HG02885 (cell line): ENCODE results near the gene GBA2.

Experiments used
- ATAC-seq: cut with Tn5 transposase; IDR thresholded peaks from one replicate; pipeline ENCODE4 v1.9.1; 2021; ENCODE audit warnings: mild to moderate bottlenecking; ENCODE audit not compliant: unreplicated experiment, poor library complexity

GBA2 gene

GRCh38 chr9:35748858-35749514 lies at the start of gene GBA2, which contains the start of gene RGP1:
Gene GBA2, minus strand, starts transcription at chr9:35749228. Its CDS starts 524 bp downstream, at chr9:35748704.
Gene RGP1, plus strand, starts transcription at chr9:35749287. Its CDS starts 469 bp downstream, at chr9:35749756.
- peak; percentile 89 for ATAC-seq

GRCh38 chr9:35797311-35798109 lies 48.5 kb upstream of the GBA2 start:
- no peak for ATAC-seq

- no peak for ATAC-seq
Measured at GRCh38 chr9:35795695-35796094, 46.7 kb upstream of the GBA2 start.

- ATAC-seq: no peak
Measured at GRCh38 chr9:35793461-35793860, 44.4 kb upstream of the GBA2 start.

GRCh38 chr9:35792826-35793225 lies 43.8 kb upstream of the GBA2 start:
- ATAC-seq: no peak

- ATAC-seq: no peak
Measured at GRCh38 chr9:35792024-35792813, 43.2 kb upstream of the GBA2 start.

GRCh38 chr9:35791297-35791921 lies 42.4 kb upstream of the GBA2 start, which contains the start of gene NPR2:
Gene NPR2, plus strand, starts transcription at chr9:35791591. Its CDS starts 818 bp downstream, at chr9:35792409.
- ATAC-seq: no peak

GRCh38 chr9:35790385-35791296 lies 41.6 kb upstream of the GBA2 start:
- ATAC-seq: no peak

GRCh38 chr9:35790025-35790384 lies 41.0 kb upstream of the GBA2 start:
- no peak for ATAC-seq

GRCh38 chr9:35789541-35789940 lies 40.5 kb upstream of the GBA2 start:
- no peak for ATAC-seq

GRCh38 chr9:35783418-35783817 lies 34.4 kb upstream of the GBA2 start:
- ATAC-seq: no peak

GRCh38 chr9:35781066-35781465 lies 32.0 kb upstream of the GBA2 start:
- no peak for ATAC-seq

- ATAC-seq: no peak
Measured at GRCh38 chr9:35778496-35778895, 29.5 kb upstream of the GBA2 start.

GRCh38 chr9:35776018-35776417 lies 27.0 kb upstream of the GBA2 start:
- ATAC-seq: no peak

- no peak for ATAC-seq
Measured at GRCh38 chr9:35774907-35775635, 26.0 kb upstream of the GBA2 start.

GRCh38 chr9:35771943-35772342 lies 22.9 kb upstream of the GBA2 start:
- no peak for ATAC-seq

GRCh38 chr9:35771534-35771933 lies 22.5 kb upstream of the GBA2 start:
- no peak for ATAC-seq

GRCh38 chr9:35771075-35771433 lies 22.0 kb upstream of the GBA2 start:
- ATAC-seq: no peak

- no peak for ATAC-seq
Measured at GRCh38 chr9:35769763-35770162, 20.7 kb upstream of the GBA2 start.
